Muscle of arm (tissue), 14 donors: ENCODE measurements around the gene PIGR. TPM values are rescaled to one million over a fixed set of nuclear protein-coding genes. Genes with fewer than 3 reads are reported as not detected.

Experiments used
- DNase-seq: peaks from one replicate; pipeline ENCODE4 v3.0.0-alpha.2; 2013
- long read RNA-seq, 11 donors: transcript quantifications; one replicate each; lab custom pipeline, GENCODE V29; 2026
- polyA plus RNA-seq, 12 donors: library from polyadenylated mRNA; unstranded; fragments of 120-200 nt; gene quantifications; one replicate each; pipeline ENCODE4 v1.2.1, GENCODE V29; 2013; ENCODE audit not compliant: insufficient read length in 12 of 12

The PIGR gene
- polyA plus RNA-seq = under 1 TPM in 2 of 12 donors, not detected in 10; 0.07 to 0.14 TPM
- long read RNA-seq, donor 1, full-length matches to known transcripts = 1 of 1 reads
- long read RNA-seq, donor 1, partial matches to known transcripts = 0 of 1 reads
- long read RNA-seq, donor 1, other reads (novel, unspliced or antisense) = 0 of 1 reads
- long read RNA-seq, donor 2 = 0 reads
- long read RNA-seq, donor 3 = 0 reads
- long read RNA-seq, donor 4 = 0 reads
- long read RNA-seq, donor 5 = 0 reads
- long read RNA-seq, donor 6 = 0 reads
- long read RNA-seq, donor 7 = 0 reads
- long read RNA-seq, donor 8 = 0 reads
- long read RNA-seq, donor 9 = 0 reads
- long read RNA-seq, donor 10 = 0 reads
- long read RNA-seq, donor 11 = 0 reads

- DNase-seq = no peak
These were observed at the start of gene PIGR for GRCh38 chr1:206946261-206946660. Gene PIGR, minus strand, starts transcription at chr1:206946466. Its CDS starts 5,935 bp downstream, at chr1:206940531.

GRCh38 chr1:206992790-206993189 is 46.5 kb upstream of the PIGR start:
- DNase-seq = no peak

GRCh38 chr1:206987873-206988272 is 41.6 kb upstream of the PIGR start:
- no peak for DNase-seq

GRCh38 chr1:206986885-206987284 is 40.6 kb upstream of the PIGR start:
- DNase-seq = no peak

- DNase-seq = no peak
These were observed 40.1 kb upstream of the PIGR start for GRCh38 chr1:206986402-206986801.

GRCh38 chr1:206985162-206985749 is 39.0 kb upstream of the PIGR start:
- DNase-seq = no peak

GRCh38 chr1:206982216-206982615 is 36.0 kb upstream of the PIGR start:
- peak; percentile 31 for DNase-seq

- DNase-seq = no peak
These were observed 33.2 kb upstream of the PIGR start for GRCh38 chr1:206979379-206980043.

GRCh38 chr1:206978259-206978658 is 32.0 kb upstream of the PIGR start:
- no peak for DNase-seq

- DNase-seq = no peak
These were observed 29.0 kb upstream of the PIGR start for GRCh38 chr1:206975306-206975705.

- no peak for DNase-seq
These were observed 27.9 kb upstream of the PIGR start for GRCh38 chr1:206974140-206974539.

- DNase-seq = no peak
These were observed 26.5 kb upstream of the PIGR start for GRCh38 chr1:206972728-206973127.

GRCh38 chr1:206971029-206971655 is 24.9 kb upstream of the PIGR start:
- DNase-seq = no peak

- no peak for DNase-seq
These were observed 24.2 kb upstream of the PIGR start, which contains the start of gene FCAMR for GRCh38 chr1:206970446-206970845. Gene FCAMR, minus strand, starts transcription at chr1:206970460. Its CDS starts 335 bp downstream, at chr1:206970125.

- no peak for DNase-seq
These were observed 22.8 kb upstream of the PIGR start for GRCh38 chr1:206969090-206969489.

GRCh38 chr1:206967096-206967849 is 21.0 kb upstream of the PIGR start:
- no peak for DNase-seq

GRCh38 chr1:206965781-206966180 is 19.5 kb upstream of the PIGR start:
- DNase-seq = no peak

GRCh38 chr1:206963740-206964139 is 17.5 kb upstream of the PIGR start:
- DNase-seq = no peak

GRCh38 chr1:206963119-206963712 is 16.9 kb upstream of the PIGR start:
- DNase-seq = no peak

GRCh38 chr1:206962272-206962671 is 16.0 kb upstream of the PIGR start:
- DNase-seq = no peak

GRCh38 chr1:206961668-206962067 is 15.4 kb upstream of the PIGR start:
- DNase-seq = no peak
